ENCODE measurements around the gene CEP85L. TPM values are rescaled to one million over a fixed set of nuclear protein-coding genes. Genes with fewer than 3 reads are reported as not detected.

Gene CEP85L
- total and polyA plus RNA-seq, 2 of the 4 experiments (the other 2 are of a cell fraction) = 2.3 to 25.6 TPM

DNA sequence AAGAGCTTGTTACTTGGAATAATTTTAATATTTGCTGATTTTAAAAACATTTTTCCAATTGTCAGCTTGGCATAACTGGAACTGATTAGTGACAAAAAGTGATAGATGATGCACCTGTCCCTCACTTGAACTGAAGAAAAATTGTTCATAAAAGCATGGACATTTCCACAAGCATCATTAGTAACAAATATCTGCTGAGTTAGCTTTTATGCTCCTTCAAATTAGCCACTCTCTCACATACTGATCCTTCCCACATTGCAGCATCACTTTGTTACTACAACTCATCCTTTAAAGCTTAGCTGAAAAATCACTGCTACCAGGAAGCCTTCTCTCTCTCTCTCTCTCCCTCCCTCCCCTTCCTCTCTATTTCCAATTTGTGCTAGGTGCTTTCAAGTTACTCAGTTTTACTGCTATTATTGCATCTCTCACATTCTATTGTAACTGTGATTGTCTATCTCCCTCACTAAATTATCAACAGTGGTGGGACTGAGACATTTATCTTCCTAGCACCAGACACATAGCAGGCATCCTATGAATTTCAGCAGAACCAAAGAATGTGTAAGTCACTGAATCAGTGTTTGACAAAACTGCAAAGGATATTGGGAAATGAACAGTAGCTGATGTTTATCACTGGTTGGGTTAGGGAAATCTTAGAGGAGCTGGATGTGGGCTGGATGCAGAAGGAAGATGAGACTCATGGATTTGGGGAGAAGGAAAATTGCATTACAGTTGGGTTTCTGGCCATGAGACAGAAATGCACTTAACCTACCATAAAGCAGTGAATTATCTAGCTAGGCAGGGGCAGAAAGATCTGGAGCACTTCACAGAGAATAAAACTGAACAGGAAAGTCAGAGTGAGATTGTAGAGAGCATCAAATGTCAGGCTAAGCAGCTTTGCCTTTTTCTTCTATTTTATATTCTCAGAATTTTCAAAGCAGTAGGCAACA is 231.7 kb downstream of the CEP85L start:
- dilution Hi-C loops (cut with HindIII; ENCODE audit: low sequenced_read_pairs, unreplicated experiment) = no loop called here
- peak; percentile 29 for DNase-seq
- POLR2A ChIA-PET (ENCODE audit: unreplicated experiment) = no interaction called here

More for the DNA sequence above, 231.7 kb downstream of the CEP85L start:
- no peaks in the 10 kb centered on the region for H3K9me1 ChIP-seq (ENCODE audit: insufficient read depth, low read length)
- no peak overlapping the region for H2BK15ac ChIP-seq (ENCODE audit: low read depth, low read length)
- H3K4ac ChIP-seq (ENCODE audit: low read depth, low read length) = no peak overlapping the region
- no peak overlapping the region for H3K4me3 ChIP-seq (ENCODE audit: insufficient read depth, low read depth, low read length)
- H3K14ac ChIP-seq (replicated peaks; ENCODE audit: low read depth, low read length) = no peak overlapping the region
- no peak overlapping the region for H3K23ac ChIP-seq (ENCODE audit: low read depth, low read length)
- intact Hi-C loops (cut with micrococcal nuclease) (no loop called here), in situ Hi-C loops (cut with MboI; ENCODE audit: low sequenced_read_pairs) (no loop called here)
- ATAC-seq (ENCODE audit: low read depth) = peak; percentile 73
- H4K5ac ChIP-seq (ENCODE audit: low read depth, low read length) = no peak overlapping the region
- H4K8ac ChIP-seq (ENCODE audit: low read depth in 2 of 2, low read length in 2 of 2) = no peak overlapping the region
- H3K56ac ChIP-seq (ENCODE audit: extremely low read depth, insufficient read depth, low read length) = no peak overlapping the region
- H3K4me1 ChIP-seq (ENCODE audit: control insufficient read depth, insufficient read depth, low read length) = no peaks in the 10 kb centered on the region
- H3K4me2 ChIP-seq (ENCODE audit: low read depth, low read length) = no peak overlapping the region
- no peak overlapping the region for H2BK5ac ChIP-seq (ENCODE audit: low read depth, low read length, poor library complexity, severe bottlenecking)
- H4K20me1 ChIP-seq (ENCODE audit: insufficient read depth, low read length) = no peaks in the 10 kb centered on the region
- H2AK9ac ChIP-seq (replicated peaks; ENCODE audit: low read depth, low read length, poor library complexity) = no peak overlapping the region
- H3K18ac ChIP-seq (ENCODE audit: low read depth, low read length) = no peak overlapping the region
- no peak overlapping the region for H4K91ac ChIP-seq (ENCODE audit: insufficient read depth, low read depth, low read length)
- H3K27ac ChIP-seq (ENCODE audit: insufficient read depth, low read length) = no peak overlapping the region
- CTCF ChIA-PET = no interaction called here
- peak; percentile 89 for TF ChIP-seq MAFK (IDR thresholded peaks at IDR 0.05; ENCODE audit: low read depth, low read length)
- no peak for TF ChIP-seq MAZ (IDR thresholded peaks at IDR 0.05; ENCODE audit: borderline replicate concordance, low read depth, low read length)
- H2BK120ac ChIP-seq (ENCODE audit: low read depth, low read length) = no peak overlapping the region
- no peak overlapping the region for H3K9ac ChIP-seq (ENCODE audit: low read depth, low read length)
- H2BK20ac ChIP-seq (ENCODE audit: low read depth, low read length) = no peak overlapping the region
- H3K9me3 ChIP-seq (ENCODE audit: control insufficient read depth, insufficient read depth, low read length) = no peaks in the 10 kb centered on the region
- no peak overlapping the region for H2AK5ac ChIP-seq (ENCODE audit: low read depth, low read length)
- no TSS peak for BruUV-seq (replicated peaks)
- H2AFZ ChIP-seq (replicated peaks; ENCODE audit: low read length, poor library complexity) = peak overlapping the region; percentile 13
- H3K79me1 ChIP-seq (ENCODE audit: low read depth in 1 of 2, low read length in 2 of 2) = no peaks in the 10 kb centered on the region
- H3K36me3 ChIP-seq (ENCODE audit: control insufficient read depth, insufficient read depth, low read length) = no peaks in the 10 kb centered on the region
- H3K27me3 ChIP-seq (ENCODE audit: control insufficient read depth, insufficient read depth, low read length) = no peaks in the 10 kb centered on the region

Other genes starting within 250 kb of the CEP85L start
- gene PLN, start 103.3 kb downstream of the CEP85L start, total RNA-seq (2012; rRNA removed) = under 0.01 TPM in 2 replicates
- not detected in 2 replicates for gene PLN, start 103.3 kb downstream of the CEP85L start, polyA plus RNA-seq (2012; rRNA removed)
- gene ASF1A, start 242.6 kb upstream of the CEP85L start, total RNA-seq (2012; rRNA removed) = 11.1 and 24.4 TPM in 2 replicates
- 7.2 and 10.1 TPM in 2 replicates for gene ASF1A, start 242.6 kb upstream of the CEP85L start, polyA plus RNA-seq (2012; rRNA removed)